GM12878 (cell line): Measurements from ENCODE around the gene ZNF474. TPM values are rescaled to one million over a fixed set of nuclear protein-coding genes. Genes with fewer than 3 reads are reported as not detected.

Experiments
- ATAC-seq: fragments of 200-7000 bp; cut with Tn5 transposase; 3 replicates; pipeline ENCODE4 v1.9.1; 2020; ENCODE audit warnings: mild to moderate bottlenecking, moderate library complexity
- BruUV-seq: library from RNA; stranded (reverse); fragments of 400-500 nt; replicated peaks from 2 replicates; lab custom pipeline; 2021; lab: Mats Ljungman, UMichigan
- CTCF ChIA-PET: fragments of 300-600 bp; sonication (Branson Sonifier 250); formaldehyde crosslinking; extraction: SDS; loops from one replicate; lab custom pipeline; 2021; ENCODE audit warnings: inconsistent platforms; lab: Yijun Ruan, JAX
- POLR2A ChIA-PET: fragments of 350-600 bp; formaldehyde crosslinking; extraction: SDS; loops from one replicate; lab custom pipeline; 2021; ENCODE audit warnings: inconsistent platforms; lab: Charles Lee
- RAD21 ChIA-PET: fragments of 300-600 bp; sonication (Branson Sonifier 250); formaldehyde crosslinking; loops from one replicate; lab custom pipeline; 2023; ENCODE audit warnings: antibody characterized with exemption; ENCODE audit not compliant: unreplicated experiment; lab: Charles Lee
- SMC1A ChIA-PET: fragments of 300-600 bp; sonication (Branson Sonifier 250); formaldehyde crosslinking; loops from one replicate; lab custom pipeline; 2023; ENCODE audit not compliant: unreplicated experiment, uncharacterized antibody; lab: Charles Lee
- DNase-seq: peaks from one replicate; pipeline ENCODE4 v3.0.0-alpha.2; 2011; ENCODE audit warnings: low read depth, low spot score
- FAIRE-seq: peaks from 3 replicates; lab custom pipeline; 2011; peaks lifted over from hg19 to GRCh38; lab: Jason Lieb, UNC
- H2AFZ ChIP-seq: 2 replicates; pipeline ENCODE4 v1.6.0; 2011; ENCODE audit warnings: low read depth, low read length, control low read depth; ENCODE audit not compliant: control insufficient read depth
- H3K27ac ChIP-seq: 2 replicates; pipeline ENCODE4 v1.5.1; 2011; ENCODE audit warnings: control low read depth; ENCODE audit not compliant: control insufficient read depth, insufficient read depth
- H3K27me3 ChIP-seq, 2 experiments: replicated peaks in 1 of 2; 2 replicates each; pipeline versions ENCODE4 v1.6.0 to v1.6.1; 2011; ENCODE audit warnings: low read length in 1 of 2; ENCODE audit not compliant: control insufficient read depth in 2 of 2, insufficient read depth in 2 of 2
- H3K36me3 ChIP-seq, 2 experiments: 2 replicates each; pipeline ENCODE4 v1.5.1; 2011; ENCODE audit warnings: low read length in 1 of 2; ENCODE audit not compliant: control insufficient read depth in 2 of 2, insufficient read depth in 2 of 2
- H3K4me1 ChIP-seq: 2 replicates; pipeline ENCODE4 v1.6.1; 2011; ENCODE audit warnings: mild to moderate bottlenecking, low read length, moderate library complexity, mixed read lengths; ENCODE audit not compliant: control insufficient read depth, insufficient read depth
- H3K4me2 ChIP-seq: 2 replicates; pipeline ENCODE4 v1.6.0; 2011; ENCODE audit warnings: control low read depth; ENCODE audit not compliant: control insufficient read depth, insufficient read depth
- H3K4me3 ChIP-seq: fragments of 200-600 bp; sonication (generic); 2 replicates; pipeline ENCODE4 v1.5.1; 2016
- H3K79me2 ChIP-seq: 2 replicates; pipeline ENCODE4 v1.6.0; 2011; ENCODE audit warnings: low read length; ENCODE audit not compliant: control insufficient read depth, insufficient read depth
- H3K9ac ChIP-seq: 2 replicates; pipeline ENCODE4 v1.8.0; 2011; ENCODE audit warnings: low read length, control low read depth, mixed read lengths; ENCODE audit not compliant: control insufficient read depth, insufficient read depth
- H3K9me3 ChIP-seq: replicated peaks from 3 replicates; pipeline ENCODE4 v1.5.1; 2011; ENCODE audit warnings: mild to moderate bottlenecking, low read length; ENCODE audit not compliant: control insufficient read depth, insufficient read depth
- H4K20me1 ChIP-seq: 2 replicates; pipeline ENCODE4 v1.6.0; 2011; ENCODE audit not compliant: control insufficient read depth, insufficient read depth
- CBFB ChIP-seq: IDR thresholded peaks from 2 replicates; pipeline ENCODE4 v1.6.1; 2016; ENCODE audit warnings: antibody characterized with exemption, low read depth
- ETV6 ChIP-seq, 2 experiments: fragments of 450-650 bp in 1 of 2; IDR thresholded peaks in 1 of 2; conservative IDR thresholded peaks in 1 of 2; 2 replicates each; pipeline ENCODE4 v1.6.1; 2014; ENCODE audit warnings: antibody characterized with exemption in 1 of 2, borderline replicate concordance in 1 of 2, low read depth in 1 of 2, mild to moderate bottlenecking in 1 of 2, moderate library complexity in 1 of 2
- EZH2 ChIP-seq: IDR thresholded peaks from 2 replicates; pipeline ENCODE4 v1.6.1; 2012; ENCODE audit warnings: low read depth, mild to moderate bottlenecking, control low read depth, inconsistent platforms, low read length, borderline replicate concordance; ENCODE audit not compliant: control insufficient read depth
- IRF4 ChIP-seq: IDR thresholded peaks from 2 replicates; pipeline ENCODE4 v1.6.1; 2011; ENCODE audit warnings: low read depth, low read length
- NFYB ChIP-seq: IDR thresholded peaks from 2 replicates; pipeline ENCODE4 v1.6.1; 2011; ENCODE audit warnings: low read depth, mild to moderate bottlenecking, low read length, improper control_type of control experiment, moderate library complexity; ENCODE audit not compliant: insufficient read depth
- NR2F1 ChIP-seq: fragments of 450-650 bp; conservative IDR thresholded peaks from 2 replicates; pipeline ENCODE4 v1.6.1; 2017; ENCODE audit warnings: mild to moderate bottlenecking
- NRF1 ChIP-seq: conservative IDR thresholded peaks from 2 replicates; pipeline ENCODE4 v1.6.1; 2011; ENCODE audit warnings: mild to moderate bottlenecking, low read depth, low read length, improper control_type of control experiment
- PML ChIP-seq: IDR thresholded peaks from 2 replicates; pipeline ENCODE4 v1.6.1; 2012; ENCODE audit warnings: low read length, inconsistent platforms
- POU2F2 ChIP-seq: IDR thresholded peaks from 3 replicates; pipeline ENCODE4 v1.6.1; 2011; ENCODE audit warnings: low read depth, mild to moderate bottlenecking, low read length, borderline replicate concordance
- RBBP5 ChIP-seq: fragments of 200-600 bp; sonication (generic); conservative IDR thresholded peaks from 2 replicates; pipeline ENCODE4 v1.6.1; 2016
- SMAD5 ChIP-seq: IDR thresholded peaks from 2 replicates; pipeline ENCODE4 v1.6.1; 2016; ENCODE audit warnings: antibody characterized with exemption, low read depth
- ZSCAN29 ChIP-seq: fragments of 450-650 bp; IDR thresholded peaks from 2 replicates; pipeline ENCODE4 v1.6.1; 2017; ENCODE audit warnings: mild to moderate bottlenecking, moderate library complexity
- WGBS: methylation state at CpG from one replicate; pipeline ENCODE4 v1.1.6; 2016; ENCODE audit warnings: low lambda C conversion rate; ENCODE audit not compliant: insufficient replicate concordance, insufficient coverage; ENCODE audit errors: missing lambda C conversion rate; 5-methylcytosine and 5-hydroxymethylcytosine counted together
- in situ Hi-C: fragments of 300-500 bp; cut with MboI; formaldehyde crosslinking; loops from 9 replicates; pipeline ENCODE4 v1.14.3; 2018; ENCODE audit warnings: mixed read lengths
- intact Hi-C: fragments of 100-400 bp; cut with micrococcal nuclease; formaldehyde crosslinking; loops from one replicate; pipeline ENCODE4 v1.14.2; 2022; ENCODE audit not compliant: unreplicated experiment
- polyA plus RNA-seq, 11 experiments: library from polyadenylated mRNA; depleted of rRNA in 4 of 11; unstranded in 6 of 11; stranded (reverse) in 5 of 11; fragments of >200 nt; fragmentation: Nextera tagmentation in 4 of 11; fragmentation: Illumina TruSeq in 1 of 11; extraction: Ambion mirVana in 4 of 11; extraction: Trizol in 1 of 11; gene quantifications; 1 replicate in 1 of 11; 2 replicates in 10 of 11; pipeline versions ENCODE4 v1.2.1 to v1.2.3, GENCODE V29; 2011 to 2016; ENCODE audit warnings: inconsistent platforms in 2 of 11, missing spikeins in 2 of 11, low read depth in 1 of 11
- total RNA-seq, 4 experiments: library from RNA; depleted of rRNA in 3 of 4; stranded (reverse); fragments of >200 nt in 3 of 4; fragmentation: Illumina TruSeq in 1 of 4; extraction: Trizol in 1 of 4; gene quantifications; 2 replicates each; pipeline versions ENCODE4 v1.2.1 to v1.2.3, GENCODE V29; 2013 to 2021
- TF ChIP-seq, protein P1 (sequence below): fragments of 450-650 bp; IDR thresholded peaks from 2 replicates; pipeline ENCODE4 v1.6.1; 2016; ENCODE audit warnings: mild to moderate bottlenecking
- TF ChIP-seq, protein P2 (sequence below): fragments of 450-650 bp; IDR thresholded peaks from 2 replicates; pipeline ENCODE4 v1.6.1; 2017; ENCODE audit warnings: mild to moderate bottlenecking, moderate library complexity
- TF ChIP-seq, protein P3 (sequence below): IDR thresholded peaks from 2 replicates; pipeline ENCODE4 v1.6.1; 2011; ENCODE audit warnings: low read depth, low read length, improper control_type of control experiment, borderline replicate concordance
- TF ChIP-seq, protein P4 (sequence below): fragments of 450-650 bp; formaldehyde crosslinking; IDR thresholded peaks from 2 replicates; pipeline ENCODE4 v1.5.0; 2022; ENCODE audit warnings: mild to moderate bottlenecking, missing genetic modification characterization

ZNF474 gene
- total and polyA plus RNA-seq, 10 of the 15 experiments (the other 5 are each of a cell fraction or from before 2014, with no cell fraction given): 0.06 to 0.97 (median 0.13) TPM; not detected in 3

DNA sequence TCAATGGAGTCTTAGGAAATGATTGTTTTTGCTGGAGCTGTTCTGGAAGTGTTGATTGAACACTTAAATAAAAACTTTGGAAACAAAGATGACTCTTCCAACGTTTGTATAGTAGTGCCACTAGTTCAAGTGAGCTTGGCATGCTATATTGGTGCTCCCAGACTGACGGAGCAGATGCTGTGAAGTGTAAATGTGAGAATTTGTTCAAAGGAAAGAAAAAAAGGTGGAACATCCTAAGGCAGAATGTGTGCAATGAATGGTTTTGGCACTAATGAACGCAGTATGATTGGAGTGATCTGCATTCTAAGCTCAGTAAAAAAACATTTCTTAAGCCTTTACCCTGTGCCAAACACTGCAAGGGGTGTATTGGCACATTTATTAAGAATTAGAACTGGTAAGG lies 69.8 kb downstream of the ZNF474 start:
- H4K20me1 ChIP-seq: no peaks in the 10 kb centered on the region
- no peak for FAIRE-seq
- H3K9ac ChIP-seq: no peak overlapping the region
- no peak for ATAC-seq
- H2AFZ ChIP-seq: no peak overlapping the region
- no peaks in the 10 kb centered on the region for H3K4me1 ChIP-seq
- no peak overlapping the region for H3K4me2 ChIP-seq
- H3K27me3 ChIP-seq: no peaks in the 10 kb centered on the region
- ChIA-PET RAD21 (no interaction called here), POLR2A (no interaction called here), SMC1A (interaction anchor here (1.0 to 6.1 kb wide), 2 partner anchors 29 to 217 kb away, joined by 3 to 41 read pairs; no protein-coding TSS in a partner anchor), CTCF (no interaction called here)
- H3K27ac ChIP-seq: no peak overlapping the region
- in situ Hi-C loops (no loop called here), intact Hi-C loops (no loop called here)
- no peaks in the 10 kb centered on the region for H3K36me3 ChIP-seq
- BruUV-seq: no TSS peak
- H3K4me3 ChIP-seq: no peak overlapping the region
- no peaks in the 10 kb centered on the region for H3K9me3 ChIP-seq
- WGBS: 7% methylated on average over 3 of the region's 3 CpGs
- no peaks in the 10 kb centered on the region for H3K79me2 ChIP-seq
- no peak for DNase-seq
- TF ChIP-seq, protein P1, sequence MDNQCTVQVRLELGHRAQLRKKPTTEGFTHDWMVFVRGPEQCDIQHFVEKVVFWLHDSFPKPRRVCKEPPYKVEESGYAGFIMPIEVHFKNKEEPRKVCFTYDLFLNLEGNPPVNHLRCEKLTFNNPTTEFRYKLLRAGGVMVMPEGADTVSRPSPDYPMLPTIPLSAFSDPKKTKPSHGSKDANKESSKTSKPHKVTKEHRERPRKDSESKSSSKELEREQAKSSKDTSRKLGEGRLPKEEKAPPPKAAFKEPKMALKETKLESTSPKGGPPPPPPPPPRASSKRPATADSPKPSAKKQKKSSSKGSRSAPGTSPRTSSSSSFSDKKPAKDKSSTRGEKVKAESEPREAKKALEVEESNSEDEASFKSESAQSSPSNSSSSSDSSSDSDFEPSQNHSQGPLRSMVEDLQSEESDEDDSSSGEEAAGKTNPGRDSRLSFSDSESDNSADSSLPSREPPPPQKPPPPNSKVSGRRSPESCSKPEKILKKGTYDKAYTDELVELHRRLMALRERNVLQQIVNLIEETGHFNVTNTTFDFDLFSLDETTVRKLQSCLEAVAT: no peak
- TF ChIP-seq, protein P2, sequence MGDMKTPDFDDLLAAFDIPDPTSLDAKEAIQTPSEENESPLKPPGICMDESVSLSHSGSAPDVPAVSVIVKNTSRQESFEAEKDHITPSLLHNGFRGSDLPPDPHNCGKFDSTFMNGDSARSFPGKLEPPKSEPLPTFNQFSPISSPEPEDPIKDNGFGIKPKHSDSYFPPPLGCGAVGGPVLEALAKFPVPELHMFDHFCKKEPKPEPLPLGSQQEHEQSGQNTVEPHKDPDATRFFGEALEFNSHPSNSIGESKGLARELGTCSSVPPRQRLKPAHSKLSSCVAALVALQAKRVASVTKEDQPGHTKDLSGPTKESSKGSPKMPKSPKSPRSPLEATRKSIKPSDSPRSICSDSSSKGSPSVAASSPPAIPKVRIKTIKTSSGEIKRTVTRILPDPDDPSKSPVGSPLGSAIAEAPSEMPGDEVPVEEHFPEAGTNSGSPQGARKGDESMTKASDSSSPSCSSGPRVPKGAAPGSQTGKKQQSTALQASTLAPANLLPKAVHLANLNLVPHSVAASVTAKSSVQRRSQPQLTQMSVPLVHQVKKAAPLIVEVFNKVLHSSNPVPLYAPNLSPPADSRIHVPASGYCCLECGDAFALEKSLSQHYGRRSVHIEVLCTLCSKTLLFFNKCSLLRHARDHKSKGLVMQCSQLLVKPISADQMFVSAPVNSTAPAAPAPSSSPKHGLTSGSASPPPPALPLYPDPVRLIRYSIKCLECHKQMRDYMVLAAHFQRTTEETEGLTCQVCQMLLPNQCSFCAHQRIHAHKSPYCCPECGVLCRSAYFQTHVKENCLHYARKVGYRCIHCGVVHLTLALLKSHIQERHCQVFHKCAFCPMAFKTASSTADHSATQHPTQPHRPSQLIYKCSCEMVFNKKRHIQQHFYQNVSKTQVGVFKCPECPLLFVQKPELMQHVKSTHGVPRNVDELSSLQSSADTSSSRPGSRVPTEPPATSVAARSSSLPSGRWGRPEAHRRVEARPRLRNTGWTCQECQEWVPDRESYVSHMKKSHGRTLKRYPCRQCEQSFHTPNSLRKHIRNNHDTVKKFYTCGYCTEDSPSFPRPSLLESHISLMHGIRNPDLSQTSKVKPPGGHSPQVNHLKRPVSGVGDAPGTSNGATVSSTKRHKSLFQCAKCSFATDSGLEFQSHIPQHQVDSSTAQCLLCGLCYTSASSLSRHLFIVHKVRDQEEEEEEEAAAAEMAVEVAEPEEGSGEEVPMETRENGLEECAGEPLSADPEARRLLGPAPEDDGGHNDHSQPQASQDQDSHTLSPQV: no peak
- TF ChIP-seq POU2F2: no peak
- TF ChIP-seq NRF1: no peak
- no peak for TF ChIP-seq PML
- no peak for TF ChIP-seq NFYB
- no peak for TF ChIP-seq CBFB
- TF ChIP-seq, protein P3, sequence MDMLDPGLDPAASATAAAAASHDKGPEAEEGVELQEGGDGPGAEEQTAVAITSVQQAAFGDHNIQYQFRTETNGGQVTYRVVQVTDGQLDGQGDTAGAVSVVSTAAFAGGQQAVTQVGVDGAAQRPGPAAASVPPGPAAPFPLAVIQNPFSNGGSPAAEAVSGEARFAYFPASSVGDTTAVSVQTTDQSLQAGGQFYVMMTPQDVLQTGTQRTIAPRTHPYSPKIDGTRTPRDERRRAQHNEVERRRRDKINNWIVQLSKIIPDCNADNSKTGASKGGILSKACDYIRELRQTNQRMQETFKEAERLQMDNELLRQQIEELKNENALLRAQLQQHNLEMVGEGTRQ: no peak
- TF ChIP-seq IRF4: no peak
- TF ChIP-seq RBBP5: no peak
- TF ChIP-seq NR2F1: no peak
- no peak for TF ChIP-seq ETV6 (conservative IDR thresholded peaks at IDR 0.05 in 1 of 2, IDR thresholded peaks at IDR 0.05 in 1 of 2; ENCODE audit: borderline replicate concordance in 1 of 2, low read depth in 1 of 2)
- TF ChIP-seq EZH2: no peak
- TF ChIP-seq SMAD5: no peak
- no peak for TF ChIP-seq ZSCAN29
- TF ChIP-seq, protein P4, sequence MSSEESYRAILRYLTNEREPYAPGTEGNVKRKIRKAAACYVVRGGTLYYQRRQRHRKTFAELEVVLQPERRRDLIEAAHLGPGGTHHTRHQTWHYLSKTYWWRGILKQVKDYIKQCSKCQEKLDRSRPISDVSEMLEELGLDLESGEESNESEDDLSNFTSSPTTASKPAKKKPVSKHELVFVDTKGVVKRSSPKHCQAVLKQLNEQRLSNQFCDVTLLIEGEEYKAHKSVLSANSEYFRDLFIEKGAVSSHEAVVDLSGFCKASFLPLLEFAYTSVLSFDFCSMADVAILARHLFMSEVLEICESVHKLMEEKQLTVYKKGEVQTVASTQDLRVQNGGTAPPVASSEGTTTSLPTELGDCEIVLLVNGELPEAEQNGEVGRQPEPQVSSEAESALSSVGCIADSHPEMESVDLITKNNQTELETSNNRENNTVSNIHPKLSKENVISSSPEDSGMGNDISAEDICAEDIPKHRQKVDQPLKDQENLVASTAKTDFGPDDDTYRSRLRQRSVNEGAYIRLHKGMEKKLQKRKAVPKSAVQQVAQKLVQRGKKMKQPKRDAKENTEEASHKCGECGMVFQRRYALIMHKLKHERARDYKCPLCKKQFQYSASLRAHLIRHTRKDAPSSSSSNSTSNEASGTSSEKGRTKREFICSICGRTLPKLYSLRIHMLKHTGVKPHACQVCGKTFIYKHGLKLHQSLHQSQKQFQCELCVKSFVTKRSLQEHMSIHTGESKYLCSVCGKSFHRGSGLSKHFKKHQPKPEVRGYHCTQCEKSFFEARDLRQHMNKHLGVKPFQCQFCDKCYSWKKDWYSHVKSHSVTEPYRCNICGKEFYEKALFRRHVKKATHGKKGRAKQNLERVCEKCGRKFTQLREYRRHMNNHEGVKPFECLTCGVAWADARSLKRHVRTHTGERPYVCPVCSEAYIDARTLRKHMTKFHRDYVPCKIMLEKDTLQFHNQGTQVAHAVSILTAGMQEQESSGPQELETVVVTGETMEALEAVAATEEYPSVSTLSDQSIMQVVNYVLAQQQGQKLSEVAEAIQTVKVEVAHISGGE (CRISPR knock-in tag): no peak
